ENCODE data around the gene TNNI3K.

DNA sequence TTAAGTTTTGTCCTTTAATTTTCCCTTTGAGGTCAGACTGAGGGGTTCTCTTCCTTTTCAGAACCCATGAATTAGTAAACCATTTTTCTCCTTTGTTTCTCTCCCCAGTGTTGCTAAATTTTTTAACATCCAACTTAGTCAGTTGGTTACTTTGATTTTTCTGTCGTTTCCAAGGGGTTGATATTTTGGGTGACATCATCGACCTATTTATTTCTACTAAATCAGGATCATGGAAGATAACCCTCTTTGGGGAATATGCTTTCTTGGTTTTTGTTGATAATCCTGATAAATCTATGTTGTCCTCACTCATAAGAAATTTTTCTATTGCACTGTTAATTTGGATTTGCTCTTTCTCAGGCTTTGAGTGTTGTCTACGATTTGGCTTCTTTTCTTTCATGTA, 236.3 kb downstream of the TNNI3K start:
- TF ChIP-seq EZH2 (IDR thresholded peaks at IDR 0.05; ENCODE audit: low read length, unreplicated experiment) (no peak), EZH2phosphoT487 (IDR thresholded peaks at IDR 0.05; ENCODE audit: borderline replicate concordance, low read length) (no peak)
- TF ChIP-seq, protein P1, sequence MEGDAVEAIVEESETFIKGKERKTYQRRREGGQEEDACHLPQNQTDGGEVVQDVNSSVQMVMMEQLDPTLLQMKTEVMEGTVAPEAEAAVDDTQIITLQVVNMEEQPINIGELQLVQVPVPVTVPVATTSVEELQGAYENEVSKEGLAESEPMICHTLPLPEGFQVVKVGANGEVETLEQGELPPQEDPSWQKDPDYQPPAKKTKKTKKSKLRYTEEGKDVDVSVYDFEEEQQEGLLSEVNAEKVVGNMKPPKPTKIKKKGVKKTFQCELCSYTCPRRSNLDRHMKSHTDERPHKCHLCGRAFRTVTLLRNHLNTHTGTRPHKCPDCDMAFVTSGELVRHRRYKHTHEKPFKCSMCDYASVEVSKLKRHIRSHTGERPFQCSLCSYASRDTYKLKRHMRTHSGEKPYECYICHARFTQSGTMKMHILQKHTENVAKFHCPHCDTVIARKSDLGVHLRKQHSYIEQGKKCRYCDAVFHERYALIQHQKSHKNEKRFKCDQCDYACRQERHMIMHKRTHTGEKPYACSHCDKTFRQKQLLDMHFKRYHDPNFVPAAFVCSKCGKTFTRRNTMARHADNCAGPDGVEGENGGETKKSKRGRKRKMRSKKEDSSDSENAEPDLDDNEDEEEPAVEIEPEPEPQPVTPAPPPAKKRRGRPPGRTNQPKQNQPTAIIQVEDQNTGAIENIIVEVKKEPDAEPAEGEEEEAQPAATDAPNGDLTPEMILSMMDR (conservative IDR thresholded peaks at IDR 0.05; ENCODE audit: low read depth, low read length): no peak
